SK-N-SH treated with all-trans-retinoic acid at 6 μM for 48 hours (cell line): ENCODE measurements around the gene COL25A1.
"Not testable (repeated sequence)": the region's sequence is repeated elsewhere in the genome, so short reads cannot be mapped to it uniquely, and the experiment has no call there.

Experiments
- ATAC-seq: fragments of 200-7000 bp; cut with Tn5 transposase; 3 replicates; pipeline ENCODE4 v1.9.1; 2020; ENCODE audit warnings: mild to moderate bottlenecking, moderate library complexity
- ARNTL ChIP-seq: fragments of 450-650 bp; formaldehyde crosslinking; IDR thresholded peaks from 2 replicates; pipeline ENCODE4 v1.5.0; 2020; ENCODE audit warnings: low read depth, mild to moderate bottlenecking, moderate library complexity, borderline replicate concordance
- BACH2 ChIP-seq: fragments of 250-450 bp; sonication (Bioruptor Pico); IDR thresholded peaks from 2 replicates; pipeline ENCODE4 v1.9.0; 2021; ENCODE audit warnings: mild to moderate bottlenecking, borderline replicate concordance
- CSDC2 ChIP-seq: fragments of 250-450 bp; sonication (Bioruptor Pico); IDR thresholded peaks from 2 replicates; pipeline ENCODE4 v1.5.0; 2020; ENCODE audit warnings: mild to moderate bottlenecking, moderate library complexity
- ESRRG ChIP-seq: fragments of 250-450 bp; sonication (Bioruptor Pico); IDR thresholded peaks from 2 replicates; pipeline ENCODE4 v1.6.1; 2021; ENCODE audit warnings: mild to moderate bottlenecking
- GLIS3 ChIP-seq: fragments of 250-450 bp; sonication (Bioruptor Pico); IDR thresholded peaks from 2 replicates; pipeline ENCODE4 v1.5.0; 2020; ENCODE audit warnings: mild to moderate bottlenecking, moderate library complexity
- ISL1 ChIP-seq: fragments of 250-450 bp; sonication (Bioruptor Pico); IDR thresholded peaks from 2 replicates; pipeline ENCODE4 v2.1.2; 2022; ENCODE audit warnings: mild to moderate bottlenecking, moderate library complexity
- OSR1 ChIP-seq: fragments of 250-450 bp; sonication (Bioruptor Pico); IDR thresholded peaks from 2 replicates; pipeline ENCODE4 v1.8.0; 2022; ENCODE audit warnings: moderate library complexity, mild to moderate bottlenecking, inconsistent platforms
- PATZ1 ChIP-seq: fragments of 250-450 bp; sonication (Bioruptor Pico); IDR thresholded peaks from 2 replicates; pipeline ENCODE4 v1.8.0; 2020; ENCODE audit warnings: mild to moderate bottlenecking, moderate library complexity, borderline replicate concordance
- POU6F1 ChIP-seq: fragments of 250-450 bp; sonication (Bioruptor Pico); IDR thresholded peaks from 2 replicates; pipeline ENCODE4 v1.8.0; 2021; ENCODE audit warnings: low read depth, mild to moderate bottlenecking, moderate library complexity, borderline replicate concordance
- PPARA ChIP-seq: fragments of 250-450 bp; sonication (Bioruptor Pico); IDR thresholded peaks from 2 replicates; pipeline ENCODE4 v1.5.0; 2020; ENCODE audit warnings: mild to moderate bottlenecking, borderline replicate concordance
- RARB ChIP-seq: fragments of 250-450 bp; sonication (Bioruptor Pico); IDR thresholded peaks from 2 replicates; pipeline ENCODE4 v1.8.0; 2021; ENCODE audit warnings: mild to moderate bottlenecking, moderate library complexity
- SNAI2 ChIP-seq: fragments of 250-450 bp; sonication (Bioruptor Pico); IDR thresholded peaks from 2 replicates; pipeline ENCODE4 v1.5.0; 2020; ENCODE audit warnings: mild to moderate bottlenecking, moderate library complexity
- TCF4 ChIP-seq: fragments of 250-450 bp; sonication (Bioruptor Pico); IDR thresholded peaks from 2 replicates; pipeline ENCODE4 v1.8.0; 2021; ENCODE audit warnings: mild to moderate bottlenecking, moderate library complexity, borderline replicate concordance
- TOX ChIP-seq: fragments of 250-450 bp; sonication (Bioruptor Pico); IDR thresholded peaks from 2 replicates; pipeline ENCODE4 v1.8.0; 2021; ENCODE audit warnings: mild to moderate bottlenecking, moderate library complexity, borderline replicate concordance
- TSHZ2 ChIP-seq: fragments of 250-450 bp; sonication (Bioruptor Pico); IDR thresholded peaks from 2 replicates; pipeline ENCODE4 v1.5.0; 2020; ENCODE audit warnings: mild to moderate bottlenecking, moderate library complexity
- ZC3H10 ChIP-seq: fragments of 250-450 bp; sonication (Bioruptor Pico); IDR thresholded peaks from 2 replicates; pipeline ENCODE4 v1.5.1; 2021; ENCODE audit warnings: mild to moderate bottlenecking, moderate library complexity
- ZFP3 ChIP-seq: fragments of 250-450 bp; sonication (Bioruptor Pico); IDR thresholded peaks from 2 replicates; pipeline ENCODE4 v1.5.0; 2020; ENCODE audit warnings: mild to moderate bottlenecking, moderate library complexity
- ZFP30 ChIP-seq: fragments of 450-650 bp; formaldehyde crosslinking; IDR thresholded peaks from 2 replicates; pipeline ENCODE4 v1.5.0; 2022; ENCODE audit warnings: mild to moderate bottlenecking, moderate library complexity
- ZNF565 ChIP-seq: fragments of 450-650 bp; formaldehyde crosslinking; conservative IDR thresholded peaks from 2 replicates; pipeline ENCODE4 v1.5.0; 2020; ENCODE audit warnings: low read depth, mild to moderate bottlenecking, moderate library complexity
- ZNF8 ChIP-seq: fragments of 450-650 bp; formaldehyde crosslinking; IDR thresholded peaks from 2 replicates; pipeline ENCODE4 v1.5.0; 2020; ENCODE audit warnings: mild to moderate bottlenecking, moderate library complexity

COL25A1 gene

GRCh38 chr4:108937066-108937465 is 365.4 kb downstream of the COL25A1 start:
- TF ChIP-seq GLIS3 (no peak), ZNF8 (CRISPR knock-in tag) (no peak), TSHZ2 (CRISPR knock-in tag) (no peak), ISL1 (no peak), PATZ1 (CRISPR knock-in tag) (no peak), TCF4 (CRISPR knock-in tag) (no peak), RARB (no peak), PPARA (CRISPR knock-in tag) (no peak), OSR1 (CRISPR knock-in tag) (no peak), TOX (CRISPR knock-in tag) (no peak), ZFP3 (CRISPR knock-in tag) (no peak), ZC3H10 (CRISPR knock-in tag) (no peak), ARNTL (no peak), POU6F1 (CRISPR knock-in tag) (no peak), ESRRG (CRISPR knock-in tag) (no peak)
- no peak for ATAC-seq

GRCh38 chr4:108933925-108934324 is 368.5 kb downstream of the COL25A1 start:
- not testable (repeated sequence) for ATAC-seq

GRCh38 chr4:108933046-108933445 is 369.4 kb downstream of the COL25A1 start:
- ATAC-seq, result no peak
- TF ChIP-seq POU6F1 (CRISPR knock-in tag), result no peak
- no peak for TF ChIP-seq ZNF565 (CRISPR knock-in tag)
- no peak for TF ChIP-seq ARNTL
- TF ChIP-seq TOX (CRISPR knock-in tag), result no peak
- TF ChIP-seq CSDC2, result no peak
- TF ChIP-seq, all 23 proteins: peak for 0

- no peak for ATAC-seq
- TF ChIP-seq TSHZ2 (CRISPR knock-in tag) (no peak), ZFP30 (CRISPR knock-in tag) (no peak), PPARA (CRISPR knock-in tag) (no peak), ZC3H10 (CRISPR knock-in tag) (no peak), TCF4 (CRISPR knock-in tag) (no peak), BACH2 (CRISPR knock-in tag) (no peak), ZFP3 (CRISPR knock-in tag) (no peak), ZNF565 (CRISPR knock-in tag) (no peak), POU6F1 (CRISPR knock-in tag) (no peak), SNAI2 (CRISPR knock-in tag) (no peak), ISL1 (no peak), ARNTL (no peak), ESRRG (CRISPR knock-in tag) (no peak), PATZ1 (CRISPR knock-in tag) (no peak), OSR1 (CRISPR knock-in tag) (no peak), GLIS3 (no peak), RARB (no peak), CSDC2 (no peak)
- TF ChIP-seq, all 23 proteins: peak for 0
Observed at GRCh38 chr4:108931926-108932325, 370.5 kb downstream of the COL25A1 start.
